ENCODE results near the gene TMC3.
"Not testable (repeated sequence)": the region's sequence is repeated elsewhere in the genome, so short reads cannot be mapped to it uniquely, and the experiment has no call there.

The TMC3 gene

GRCh38 chr15:81373775-81374395 lies at the start of gene TMC3:
Gene TMC3 (minus strand): TSS chr15:81374213. CDS start chr15:81374077, 136 bp downstream.
- DNase-seq (ENCODE audit: low spot score): no peak

- no peak for DNase-seq (ENCODE audit: low spot score)
Measured at GRCh38 chr15:81421461-81421860, 47.4 kb upstream of the TMC3 start.

GRCh38 chr15:81419332-81419943 lies 45.4 kb upstream of the TMC3 start:
- no peak for DNase-seq (ENCODE audit: low spot score)

- no peak for DNase-seq (ENCODE audit: low spot score)
Measured at GRCh38 chr15:81418891-81419290, 44.9 kb upstream of the TMC3 start.

GRCh38 chr15:81418444-81418843 lies 44.4 kb upstream of the TMC3 start:
- DNase-seq (ENCODE audit: low spot score): no peak

GRCh38 chr15:81414274-81414968 lies 40.4 kb upstream of the TMC3 start:
- not testable (repeated sequence) for DNase-seq (ENCODE audit: low spot score)

GRCh38 chr15:81413851-81414250 lies 39.8 kb upstream of the TMC3 start:
- DNase-seq (ENCODE audit: low spot score): no peak

- no peak for DNase-seq (ENCODE audit: low spot score)
Measured at GRCh38 chr15:81411969-81412633, 38.1 kb upstream of the TMC3 start.

- no peak for DNase-seq (ENCODE audit: low spot score)
Measured at GRCh38 chr15:81411051-81411450, 37.0 kb upstream of the TMC3 start.

GRCh38 chr15:81410318-81410753 lies 36.3 kb upstream of the TMC3 start:
- peak; percentile 53 for DNase-seq (ENCODE audit: low spot score)

- no peak for DNase-seq (ENCODE audit: low spot score)
Measured at GRCh38 chr15:81407718-81408117, 33.7 kb upstream of the TMC3 start.

- DNase-seq (ENCODE audit: low spot score): no peak
Measured at GRCh38 chr15:81407176-81407575, 33.2 kb upstream of the TMC3 start.

GRCh38 chr15:81400640-81401236 lies 26.7 kb upstream of the TMC3 start:
- peak; percentile 63 for DNase-seq (ENCODE audit: low spot score)

- DNase-seq (ENCODE audit: low spot score): no peak
Measured at GRCh38 chr15:81398910-81399551, 25.0 kb upstream of the TMC3 start.

GRCh38 chr15:81398456-81398855 lies 24.4 kb upstream of the TMC3 start:
- DNase-seq (ENCODE audit: low spot score): no peak

GRCh38 chr15:81394603-81395002 lies 20.6 kb upstream of the TMC3 start:
- DNase-seq (ENCODE audit: low spot score): no peak

- DNase-seq (ENCODE audit: low spot score): no peak
Measured at GRCh38 chr15:81391657-81392056, 17.6 kb upstream of the TMC3 start.

- DNase-seq (ENCODE audit: low spot score): no peak
Measured at GRCh38 chr15:81388436-81388770, 14.4 kb upstream of the TMC3 start.

GRCh38 chr15:81387621-81388435 lies 13.8 kb upstream of the TMC3 start:
- no peak for DNase-seq (ENCODE audit: low spot score)

- DNase-seq (ENCODE audit: low spot score): peak; percentile 26
Measured at GRCh38 chr15:81386947-81387346, 12.9 kb upstream of the TMC3 start.

- DNase-seq (ENCODE audit: low spot score): no peak
Measured at GRCh38 chr15:81385721-81386076, 11.7 kb upstream of the TMC3 start.

Data from AG08396 (cell line).